ENCODE data around the gene ZBTB17.

- TF ChIP-seq POLR2A (IDR thresholded peaks at IDR 0.05; ENCODE audit: low read depth, low read length) (no peak), TAF1 (IDR thresholded peaks at IDR 0.05; ENCODE audit: borderline replicate concordance, low read depth, low read length) (no peak), POLR2AphosphoS5 (IDR thresholded peaks at IDR 0.05; ENCODE audit: low read depth, low read length) (no peak; the same call in 1 of the 2 replicates)
These were observed 33.8 kb downstream of the ZBTB17 start for GRCh38 chr1:15941899-15942660.
